Erythroblast (primary cell): ENCODE measurements around the gene LURAP1L.
"Not testable (repeated sequence)": the region's sequence is repeated elsewhere in the genome, so short reads cannot be mapped to it uniquely, and the experiment has no call there.

Source experiments
- DNase-seq, 2 experiments: peaks; one replicate each; lab custom pipeline; 2025; lab: John Stamatoyannopoulos, UW
- GATA1 ChIP-seq: IDR thresholded peaks from 2 replicates; pipeline ENCODE4 v1.6.1; 2011; ENCODE audit warnings: low read depth, mild to moderate bottlenecking, control low read depth, low read length, moderate library complexity
- POLR2A ChIP-seq: IDR thresholded peaks from 2 replicates; pipeline ENCODE4 v1.6.1; 2011; ENCODE audit warnings: mild to moderate bottlenecking, low read length

The LURAP1L gene

GRCh38 chr9:12838546-12838945, 63.7 kb downstream of the LURAP1L start:
- TF ChIP-seq POLR2A = no peak
- no peak for TF ChIP-seq GATA1
- no peak for DNase-seq

- TF ChIP-seq POLR2A = no peak
- TF ChIP-seq GATA1 = no peak
Measured at GRCh38 chr9:12843735-12844134, 68.9 kb downstream of the LURAP1L start.

GRCh38 chr9:12846035-12846434, 71.2 kb downstream of the LURAP1L start:
- TF ChIP-seq POLR2A (no peak), GATA1 (no peak)
- no peak for DNase-seq

More at GRCh38 chr9:12843735-12844134, 68.9 kb downstream of the LURAP1L start:
- DNase-seq = no peak

- DNase-seq = no peak
- TF ChIP-seq POLR2A (no peak), GATA1 (no peak)
Measured at GRCh38 chr9:12847561-12847960, 72.7 kb downstream of the LURAP1L start.

DNA sequence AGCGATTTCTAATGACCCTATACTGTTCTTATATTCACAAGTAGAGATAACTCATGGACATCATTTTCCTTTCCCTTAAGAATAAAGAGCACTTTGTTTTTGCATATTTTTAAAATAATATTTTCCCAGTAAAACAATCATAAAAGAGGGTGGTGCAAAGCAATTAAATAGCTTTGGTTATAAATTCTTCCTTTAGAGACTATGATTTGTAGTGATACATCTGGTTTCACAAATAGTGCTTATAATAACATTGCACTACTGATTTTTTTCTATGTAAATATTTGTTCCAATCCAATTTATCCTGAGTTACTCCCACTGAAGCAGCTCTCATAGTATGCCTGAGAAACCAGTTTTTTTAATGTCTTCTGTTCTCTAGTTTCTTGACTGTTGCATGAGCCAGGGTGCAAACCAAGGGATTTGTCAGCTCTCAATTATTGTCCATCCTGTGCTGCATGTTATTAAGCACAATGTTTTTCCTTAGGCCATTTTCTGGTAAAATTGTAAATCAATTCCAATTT, 74.7 kb downstream of the LURAP1L start:
- no peak for DNase-seq
- TF ChIP-seq GATA1 (no peak), POLR2A (no peak)

DNA sequence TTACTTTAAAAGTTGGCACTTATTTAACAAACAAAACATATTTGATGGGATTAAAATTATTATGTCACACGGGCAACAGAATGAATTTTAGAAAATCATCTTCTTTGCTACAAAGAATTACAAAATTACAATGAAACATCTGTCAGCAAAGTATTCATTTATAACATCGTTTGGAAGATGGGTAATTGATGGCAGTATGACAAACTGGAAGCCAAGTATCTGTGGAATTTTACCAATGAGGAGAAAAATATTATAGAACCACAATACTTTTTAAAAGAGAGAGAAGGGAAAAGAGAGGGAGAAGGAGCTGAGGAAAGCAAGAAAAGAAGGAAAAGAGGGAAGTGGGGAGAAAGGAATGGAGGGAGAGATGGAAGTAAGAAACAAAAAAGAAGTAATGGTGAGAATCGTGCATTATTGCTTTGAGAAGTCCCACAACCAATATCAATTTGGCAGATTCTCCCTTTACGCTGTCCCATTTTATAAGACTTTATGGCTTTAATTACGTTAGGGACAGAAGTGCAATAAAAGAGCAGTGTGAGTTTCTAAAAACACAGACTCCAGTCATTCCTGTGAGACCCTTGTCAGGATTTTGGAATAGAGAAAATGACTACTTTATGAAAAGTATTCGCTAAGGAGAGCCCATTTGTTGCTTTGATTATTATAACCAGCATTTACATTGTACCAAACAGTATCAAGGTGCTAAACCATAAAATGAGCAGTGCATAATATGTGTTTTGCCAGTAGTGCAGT, 76.7 kb downstream of the LURAP1L start:
- no peak for DNase-seq
- TF ChIP-seq GATA1 (no peak), POLR2A (no peak)

- no peak for DNase-seq
- TF ChIP-seq GATA1 (no peak), POLR2A (no peak)
Measured at GRCh38 chr9:12853051-12853450, 78.2 kb downstream of the LURAP1L start.

GRCh38 chr9:12854221-12854620, 79.4 kb downstream of the LURAP1L start:
- DNase-seq = no peak
- TF ChIP-seq GATA1 (no peak), POLR2A (no peak)

- no peak for DNase-seq
- no peak for TF ChIP-seq POLR2A
- TF ChIP-seq GATA1 = no peak
Measured at GRCh38 chr9:12855066-12855465, 80.2 kb downstream of the LURAP1L start.

GRCh38 chr9:12856603-12857002, 81.8 kb downstream of the LURAP1L start:
- DNase-seq = no peak
- TF ChIP-seq GATA1 (no peak), POLR2A (no peak)

GRCh38 chr9:12859704-12860251, 85.0 kb downstream of the LURAP1L start:
- TF ChIP-seq GATA1 (no peak), POLR2A (no peak)
- no peak for DNase-seq

DNA sequence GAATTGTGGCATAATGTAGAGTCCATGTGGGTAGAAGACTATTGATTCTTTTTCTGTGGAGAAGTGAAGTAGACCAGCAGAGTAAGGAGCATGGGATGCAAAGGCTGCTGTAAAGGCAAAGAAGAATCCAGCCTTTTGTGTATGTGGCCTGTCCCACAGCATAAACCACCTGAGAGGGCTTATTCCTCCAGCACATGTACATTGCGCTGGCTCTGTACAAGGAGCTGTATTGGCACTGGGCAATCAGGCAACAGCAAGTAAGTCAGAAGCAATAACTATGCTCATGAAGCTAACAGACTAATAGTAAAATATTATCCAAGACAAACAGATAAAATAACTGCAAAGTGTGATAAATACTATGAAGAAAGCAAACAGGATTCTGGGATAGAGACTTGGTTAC, 86.2 kb downstream of the LURAP1L start:
- DNase-seq = no peak
- TF ChIP-seq GATA1 (no peak), POLR2A (no peak)

- TF ChIP-seq GATA1 = no peak
- DNase-seq = no peak
Measured at GRCh38 chr9:12862611-12863410, 88.0 kb downstream of the LURAP1L start.

GRCh38 chr9:12863618-12864017, 88.8 kb downstream of the LURAP1L start:
- TF ChIP-seq GATA1 (no peak), POLR2A (no peak)
- DNase-seq = no peak

GRCh38 chr9:12865380-12865779, 90.6 kb downstream of the LURAP1L start:
- not testable (repeated sequence) for DNase-seq
